Esophagus muscularis mucosa (tissue), 3 donors: ENCODE data around the gene KCNRG.

ENCODE experiments used
- CTCF ChIP-seq, 3 experiments: fragments of 200-600 bp in 2 of 3; fragments of 450-650 bp in 1 of 3; sonication (generic) in 2 of 3; IDR thresholded peaks; one replicate each; pipeline ENCODE4 v1.5.1; 2017 to 2019; ENCODE audit warnings: antibody characterized with exemption in 3 of 3, mild to moderate bottlenecking in 2 of 3, moderate library complexity in 1 of 3
- POLR2A ChIP-seq: fragments of 450-650 bp; IDR thresholded peaks from one replicate; pipeline ENCODE4 v1.6.1; 2017; ENCODE audit warnings: antibody characterized with exemption, moderate library complexity, mild to moderate bottlenecking, low read depth
- POLR2AphosphoS5 ChIP-seq, 2 donors: sonication (generic); formaldehyde crosslinking; IDR thresholded peaks; one replicate each; pipeline ENCODE4 v1.6.1; 2017; ENCODE audit warnings: antibody characterized with exemption in 2 of 2

- TF ChIP-seq POLR2AphosphoS5 (IDR thresholded peaks at IDR 0.05) (no peak), POLR2A (no peak), CTCF (IDR thresholded peaks at IDR 0.05) (no peak)
Observed at GRCh38 chr13:50038266-50038665, 23.0 kb downstream of the KCNRG start.
